COLO829 (cell line): ENCODE data around the gene IPCEF1.
"Not testable (repeated sequence)": the region's sequence is repeated elsewhere in the genome, so short reads cannot be mapped to it uniquely, and the experiment has no call there.

Experiments used
- DNase-seq: peaks from one replicate; pipeline ENCODE4 v3.0.0; 2012; ENCODE audit warnings: low spot score

IPCEF1 gene

GRCh38 chr6:154219250-154219649, 137.4 kb downstream of the IPCEF1 start:
- no peak for DNase-seq

- DNase-seq, result no peak
These were observed 137.8 kb downstream of the IPCEF1 start for GRCh38 chr6:154218787-154219186.

- no peak for DNase-seq
These were observed 138.3 kb downstream of the IPCEF1 start for GRCh38 chr6:154218301-154218700.

- no peak for DNase-seq
These were observed 142.8 kb downstream of the IPCEF1 start for GRCh38 chr6:154213782-154214181.

- no peak for DNase-seq
These were observed 145.9 kb downstream of the IPCEF1 start for GRCh38 chr6:154210678-154211077.

- DNase-seq, result no peak
These were observed 147.0 kb downstream of the IPCEF1 start for GRCh38 chr6:154209555-154209954.

- DNase-seq, result no peak
These were observed 149.6 kb downstream of the IPCEF1 start for GRCh38 chr6:154206996-154207395.

GRCh38 chr6:154206141-154206540, 150.5 kb downstream of the IPCEF1 start:
- no peak for DNase-seq

GRCh38 chr6:154202958-154203357, 153.6 kb downstream of the IPCEF1 start:
- no peak for DNase-seq

GRCh38 chr6:154202339-154202738, 154.3 kb downstream of the IPCEF1 start:
- no peak for DNase-seq

GRCh38 chr6:154201688-154202087, 154.9 kb downstream of the IPCEF1 start:
- not testable (repeated sequence) for DNase-seq

GRCh38 chr6:154197196-154197860, 159.3 kb downstream of the IPCEF1 start:
- peak; percentile 3 for DNase-seq

GRCh38 chr6:154196333-154196885, 160.2 kb downstream of the IPCEF1 start:
- no peak for DNase-seq

GRCh38 chr6:154187714-154188113, 168.9 kb downstream of the IPCEF1 start:
- DNase-seq, result no peak

- no peak for DNase-seq
These were observed 169.4 kb downstream of the IPCEF1 start for GRCh38 chr6:154187203-154187602.

- DNase-seq, result no peak
These were observed 177.2 kb downstream of the IPCEF1 start for GRCh38 chr6:154179434-154179833.

- not testable (repeated sequence) for DNase-seq
These were observed 184.2 kb downstream of the IPCEF1 start for GRCh38 chr6:154172393-154172792.

GRCh38 chr6:154170106-154170505, 186.5 kb downstream of the IPCEF1 start:
- DNase-seq, result no peak

- no peak for DNase-seq
These were observed 187.3 kb downstream of the IPCEF1 start for GRCh38 chr6:154169193-154169847.

GRCh38 chr6:154167126-154167525, 189.5 kb downstream of the IPCEF1 start:
- DNase-seq, result no peak

GRCh38 chr6:154166140-154166539, 190.5 kb downstream of the IPCEF1 start:
- no peak for DNase-seq

- DNase-seq, result no peak
These were observed 191.1 kb downstream of the IPCEF1 start for GRCh38 chr6:154165478-154165877.

GRCh38 chr6:154164397-154164796, 192.2 kb downstream of the IPCEF1 start:
- no peak for DNase-seq

GRCh38 chr6:154161689-154162088, 194.9 kb downstream of the IPCEF1 start:
- DNase-seq, result no peak
